BE2C (cell line): ENCODE results near the gene TAF11L3.
"Not testable (repeated sequence)": the region's sequence is repeated elsewhere in the genome, so short reads cannot be mapped to it uniquely, and the experiment has no call there.

Experiments
- DNase-seq: peaks from one replicate; pipeline ENCODE4 v3.0.0-alpha.2; 2020
- H3K27me3 ChIP-seq: fragments of 250-450 bp; sonication (Bioruptor Pico); 2 replicates; pipeline ENCODE4 v1.5.1; 2020; ENCODE audit warnings: mild to moderate bottlenecking
- H3K36me3 ChIP-seq: fragments of 250-450 bp; sonication (Bioruptor Pico); 2 replicates; pipeline ENCODE4 v1.5.1; 2020; ENCODE audit warnings: mild to moderate bottlenecking
- H3K4me1 ChIP-seq: fragments of 250-450 bp; sonication (Bioruptor Pico); 2 replicates; pipeline ENCODE4 v1.5.1; 2020
- H3K4me3 ChIP-seq: 2 replicates; pipeline ENCODE4 v1.5.1; 2011; ENCODE audit warnings: low read depth, low read length
- H3K9me3 ChIP-seq: fragments of 250-450 bp; sonication (Bioruptor Pico); 2 replicates; pipeline ENCODE4 v1.5.1; 2020
- TF ChIP-seq, protein P1 (sequence below): IDR thresholded peaks from 2 replicates; pipeline ENCODE4 v1.5.1; 2012; ENCODE audit warnings: mild to moderate bottlenecking, low read depth, low read length

TAF11L3 gene

DNA sequence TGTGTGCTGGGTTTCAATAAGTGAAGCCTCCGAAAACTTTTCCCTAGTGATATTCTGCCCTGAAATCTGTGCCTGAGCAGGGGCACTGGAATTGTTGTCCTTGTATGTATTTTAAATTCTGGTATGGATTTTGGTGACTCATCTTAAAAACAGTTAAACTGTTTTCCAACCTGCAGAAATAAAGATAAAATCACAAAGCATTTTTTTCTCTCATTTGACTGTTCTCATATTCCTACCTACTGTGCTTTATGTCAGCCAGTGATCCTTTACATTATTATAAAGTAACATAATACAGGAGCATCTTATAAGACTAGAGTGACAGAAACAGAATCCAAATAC, 31.0 kb upstream of the TAF11L3 start:
- Histone ChIP-seq H3K4me1 (peaks cover 7% of the 10 kb centered on the region), H3K36me3 (no peaks in the 10 kb centered on the region), H3K9me3 (no peaks in the 10 kb centered on the region), H3K4me3 (no peak overlapping the region), H3K27me3 (no peaks in the 10 kb centered on the region)
- TF ChIP-seq, protein P1, sequence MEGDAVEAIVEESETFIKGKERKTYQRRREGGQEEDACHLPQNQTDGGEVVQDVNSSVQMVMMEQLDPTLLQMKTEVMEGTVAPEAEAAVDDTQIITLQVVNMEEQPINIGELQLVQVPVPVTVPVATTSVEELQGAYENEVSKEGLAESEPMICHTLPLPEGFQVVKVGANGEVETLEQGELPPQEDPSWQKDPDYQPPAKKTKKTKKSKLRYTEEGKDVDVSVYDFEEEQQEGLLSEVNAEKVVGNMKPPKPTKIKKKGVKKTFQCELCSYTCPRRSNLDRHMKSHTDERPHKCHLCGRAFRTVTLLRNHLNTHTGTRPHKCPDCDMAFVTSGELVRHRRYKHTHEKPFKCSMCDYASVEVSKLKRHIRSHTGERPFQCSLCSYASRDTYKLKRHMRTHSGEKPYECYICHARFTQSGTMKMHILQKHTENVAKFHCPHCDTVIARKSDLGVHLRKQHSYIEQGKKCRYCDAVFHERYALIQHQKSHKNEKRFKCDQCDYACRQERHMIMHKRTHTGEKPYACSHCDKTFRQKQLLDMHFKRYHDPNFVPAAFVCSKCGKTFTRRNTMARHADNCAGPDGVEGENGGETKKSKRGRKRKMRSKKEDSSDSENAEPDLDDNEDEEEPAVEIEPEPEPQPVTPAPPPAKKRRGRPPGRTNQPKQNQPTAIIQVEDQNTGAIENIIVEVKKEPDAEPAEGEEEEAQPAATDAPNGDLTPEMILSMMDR, result no peak
- no peak for DNase-seq

DNA sequence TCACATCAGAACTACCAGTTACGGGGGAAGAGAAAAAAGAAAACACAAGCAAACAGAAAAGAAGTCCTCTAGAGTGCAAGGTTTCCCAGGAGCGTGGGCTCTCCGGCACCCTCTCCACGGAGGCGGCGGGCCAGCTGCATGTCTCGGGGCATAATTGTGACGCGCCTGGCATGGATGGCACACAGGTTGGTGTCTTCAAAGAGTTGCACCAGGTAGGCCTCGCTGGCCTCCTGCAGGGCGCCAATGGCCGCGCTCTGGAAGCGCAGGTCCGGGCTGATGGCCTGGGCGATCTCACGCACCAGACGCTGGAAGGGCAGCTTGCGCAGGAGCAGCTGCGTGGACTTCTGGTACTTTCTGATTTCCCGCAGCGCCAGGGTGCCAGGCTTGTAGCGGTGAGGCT, 26.9 kb upstream of the TAF11L3 start:
- not testable (repeated sequence) for H3K4me1 ChIP-seq, DNase-seq

DNA sequence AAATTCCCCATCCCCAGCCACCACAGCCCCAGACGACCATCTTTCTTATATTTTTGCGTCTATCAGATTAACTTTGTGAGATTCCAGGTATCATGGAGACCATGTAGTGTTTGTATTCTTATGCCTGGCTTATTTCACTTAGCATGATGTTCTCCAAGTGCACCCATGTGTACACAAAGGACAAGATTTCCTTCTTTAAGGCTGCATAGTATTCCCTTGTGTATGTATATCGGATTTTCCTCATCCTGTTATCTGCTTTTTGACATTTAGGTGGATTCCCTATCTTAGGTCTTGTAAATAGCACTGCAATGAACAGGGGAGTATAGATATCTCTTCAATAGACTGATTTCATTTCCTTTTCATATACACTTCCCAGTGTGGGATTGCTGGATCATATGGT, 25.4 kb upstream of the TAF11L3 start:
- DNase-seq, result no peak
- Histone ChIP-seq H3K27me3 (no peaks in the 10 kb centered on the region), H3K36me3 (no peaks in the 10 kb centered on the region), H3K4me1 (peaks cover 13% of the 10 kb centered on the region), H3K4me3 (no peak overlapping the region), H3K9me3 (no peaks in the 10 kb centered on the region)
- TF ChIP-seq, protein P1, result no peak

More for the DNA sequence above, 26.9 kb upstream of the TAF11L3 start:
- not testable (repeated sequence) for H3K36me3 ChIP-seq, H3K4me3 ChIP-seq, H3K27me3 ChIP-seq, H3K9me3 ChIP-seq

DNA sequence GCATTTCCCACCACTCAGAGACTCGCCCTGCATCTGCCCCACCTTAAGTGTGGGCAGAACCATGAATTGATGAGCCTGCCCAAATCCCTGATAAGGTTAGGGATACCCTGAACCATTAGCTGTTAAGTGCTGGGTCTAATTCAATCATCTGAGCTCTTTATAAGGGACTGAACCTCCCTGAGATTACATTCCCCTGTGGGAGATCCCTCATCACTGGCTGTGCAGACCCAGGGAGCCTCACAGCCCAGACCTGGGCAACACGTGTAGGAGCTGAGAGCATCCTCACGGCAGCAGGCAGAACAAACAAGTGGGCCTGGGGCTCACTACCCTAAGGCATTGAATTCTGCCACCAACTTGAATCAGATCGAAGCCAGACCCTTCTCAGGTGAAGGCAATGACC, 20.7 kb upstream of the TAF11L3 start:
- Histone ChIP-seq H3K27me3 (no peaks in the 10 kb centered on the region), H3K36me3 (no peaks in the 10 kb centered on the region), H3K9me3 (no peaks in the 10 kb centered on the region), H3K4me1 (peaks cover 15% of the 10 kb centered on the region), H3K4me3 (no peak overlapping the region)
- TF ChIP-seq, protein P1, result no peak
- DNase-seq, result peak; percentile 72

DNA sequence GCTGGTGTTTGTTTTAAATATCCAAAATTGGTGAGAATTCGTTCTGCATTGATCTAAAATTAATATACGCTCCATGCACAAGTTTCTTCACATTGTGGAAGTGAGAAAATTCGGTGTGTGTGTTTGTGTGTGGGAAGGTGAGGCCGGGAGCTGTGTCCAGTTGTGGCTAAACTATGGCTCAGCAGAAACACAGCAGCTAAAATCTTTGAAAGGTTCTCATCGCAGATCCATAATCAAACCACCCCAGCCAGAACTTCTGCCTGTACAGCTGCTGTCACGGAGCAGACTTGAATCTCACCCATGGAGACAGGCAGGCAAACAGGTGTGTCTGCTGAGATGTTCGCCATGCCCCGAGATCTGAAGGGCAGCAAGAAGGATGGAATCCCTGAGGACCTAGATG, 20.2 kb upstream of the TAF11L3 start, which contains the start of gene TAF11L2:
TAF11L2 (plus strand) TSS at position 301 of the 400 bp plus-strand sequence.
- not testable (repeated sequence) for DNase-seq, H3K27me3 ChIP-seq, H3K36me3 ChIP-seq, H3K9me3 ChIP-seq, H3K4me3 ChIP-seq
- H3K4me1 ChIP-seq, result peaks cover 15% of the 10 kb centered on the region

DNA sequence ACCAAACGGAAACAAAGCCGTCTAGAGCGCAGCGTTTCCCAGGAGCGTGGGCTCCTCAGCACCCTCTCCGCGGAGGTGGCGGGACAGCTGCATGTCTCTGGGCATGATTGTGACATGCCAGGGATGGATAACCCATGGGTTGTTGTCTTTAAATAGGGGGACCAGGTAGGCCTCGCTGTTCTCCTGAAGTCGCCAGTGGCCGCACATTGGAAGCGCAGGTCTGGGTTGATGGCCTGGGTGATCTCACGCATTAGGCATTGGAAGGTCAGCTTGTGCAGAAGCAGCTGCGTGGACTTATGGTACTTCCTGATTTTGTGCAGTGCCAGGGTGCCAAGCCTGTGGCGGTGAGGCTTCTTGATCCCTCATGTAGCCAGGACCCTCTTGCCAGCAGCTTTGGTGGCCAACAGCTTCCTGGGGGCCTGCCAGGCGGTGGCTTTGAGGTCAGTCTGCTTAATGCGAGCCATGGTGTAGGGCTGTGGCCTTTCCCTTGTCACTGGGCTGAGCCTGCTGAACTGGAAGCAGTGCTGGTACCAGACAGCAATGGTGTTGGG, 6.3 kb upstream of the TAF11L3 start:
- no peak for DNase-seq
- Histone ChIP-seq H3K36me3 (no peaks in the 10 kb centered on the region), H3K4me3 (no peak overlapping the region), H3K4me1 (no peaks in the 10 kb centered on the region), H3K9me3 (no peaks in the 10 kb centered on the region), H3K27me3 (no peaks in the 10 kb centered on the region)
- TF ChIP-seq, protein P1, result no peak

DNA sequence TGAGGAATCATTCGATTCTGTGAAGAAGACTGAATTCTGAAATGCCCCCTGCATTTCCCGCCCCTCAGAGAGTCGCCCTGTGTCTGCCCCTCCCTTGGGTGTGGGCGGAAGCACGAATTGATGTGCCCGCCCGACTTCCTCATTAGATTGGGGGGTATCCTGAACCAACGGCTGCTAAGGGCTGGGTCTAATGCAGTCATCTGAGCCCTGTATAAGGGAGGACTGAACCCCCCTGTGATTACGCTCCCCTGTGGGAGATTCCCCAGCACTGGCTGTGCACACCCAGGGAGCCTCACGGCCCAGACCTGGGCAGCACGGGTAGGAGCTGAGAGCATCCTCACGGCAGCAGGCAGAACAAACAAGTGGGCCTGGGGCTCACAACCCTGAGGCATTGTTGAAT, 641 bp upstream of the TAF11L3 start:
- peak; percentile 17 for DNase-seq
- H3K4me1 ChIP-seq, H3K4me3 ChIP-seq, H3K9me3 ChIP-seq, H3K36me3 ChIP-seq, H3K27me3 ChIP-seq: not testable (repeated sequence)

DNA sequence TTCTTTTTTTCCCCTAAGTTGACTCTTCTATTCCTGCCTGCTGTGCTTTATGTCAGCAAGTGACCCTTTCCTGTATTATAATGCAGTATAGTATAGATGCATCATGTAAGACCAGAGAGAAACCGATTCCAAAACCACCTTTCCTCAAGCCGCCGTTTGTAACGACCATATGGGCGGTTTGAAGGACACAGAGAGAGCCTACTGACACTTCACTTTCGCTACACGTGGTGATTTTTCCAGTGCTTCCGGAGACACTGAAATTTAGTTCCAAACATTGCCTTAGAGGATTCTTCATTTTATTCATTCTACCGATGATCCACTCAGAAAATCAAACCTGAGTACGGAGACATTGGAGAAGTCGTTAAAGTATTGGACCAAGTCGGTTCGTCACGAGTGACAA, 1.3 kb downstream of the TAF11L3 start:
- DNase-seq, result not testable (repeated sequence)

DNA sequence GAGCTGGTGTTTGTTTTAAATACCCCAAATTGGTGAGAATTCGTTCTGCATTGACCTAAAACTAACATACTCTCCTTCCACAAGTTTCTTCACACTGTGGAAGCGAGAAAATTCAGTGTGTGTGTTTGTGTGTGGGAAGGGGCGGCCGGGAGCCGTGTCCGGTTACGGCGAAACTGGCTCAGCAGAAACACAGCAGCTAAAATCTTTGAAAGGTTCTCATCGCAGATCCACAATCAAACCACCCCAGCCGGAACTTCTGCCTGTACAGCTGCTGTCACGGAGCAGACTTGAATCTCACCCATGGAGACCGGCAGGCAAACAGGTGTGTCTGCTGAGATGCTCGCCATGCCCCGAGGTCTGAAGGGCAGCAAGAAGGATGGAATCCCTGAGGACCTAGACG, 3.3 kb downstream of the TAF11L3 start, which contains the start of gene TAF11L4:
TAF11L4 (plus strand) TSS at position 301 of the 400 bp plus-strand sequence.
- not testable (repeated sequence) for DNase-seq, H3K36me3 ChIP-seq, H3K4me1 ChIP-seq, H3K4me3 ChIP-seq, H3K9me3 ChIP-seq, H3K27me3 ChIP-seq

More for the DNA sequence above, 1.3 kb downstream of the TAF11L3 start:
- not testable (repeated sequence) for H3K27me3 ChIP-seq, H3K36me3 ChIP-seq, H3K9me3 ChIP-seq, H3K4me3 ChIP-seq, H3K4me1 ChIP-seq

DNA sequence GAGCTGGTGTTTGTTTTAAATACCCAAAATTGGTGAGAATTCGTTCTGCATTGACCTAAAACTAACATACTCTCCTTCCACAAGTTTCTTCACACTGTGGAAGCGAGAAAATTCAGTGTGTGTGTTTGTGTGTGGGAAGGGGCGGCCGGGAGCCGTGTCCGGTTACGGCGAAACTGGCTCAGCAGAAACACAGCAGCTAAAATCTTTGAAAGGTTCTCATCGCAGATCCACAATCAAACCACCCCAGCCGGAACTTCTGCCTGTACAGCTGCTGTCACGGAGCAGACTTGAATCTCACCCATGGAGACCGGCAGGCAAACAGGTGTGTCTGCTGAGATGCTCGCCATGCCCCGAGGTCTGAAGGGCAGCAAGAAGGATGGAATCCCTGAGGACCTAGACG, 6.8 kb downstream of the TAF11L3 start, which contains the start of gene TAF11L5:
TAF11L5 (plus strand) TSS at position 301 of the 400 bp plus-strand sequence.
- H3K4me3 ChIP-seq, H3K36me3 ChIP-seq, DNase-seq, H3K9me3 ChIP-seq, H3K27me3 ChIP-seq, H3K4me1 ChIP-seq: not testable (repeated sequence)

DNA sequence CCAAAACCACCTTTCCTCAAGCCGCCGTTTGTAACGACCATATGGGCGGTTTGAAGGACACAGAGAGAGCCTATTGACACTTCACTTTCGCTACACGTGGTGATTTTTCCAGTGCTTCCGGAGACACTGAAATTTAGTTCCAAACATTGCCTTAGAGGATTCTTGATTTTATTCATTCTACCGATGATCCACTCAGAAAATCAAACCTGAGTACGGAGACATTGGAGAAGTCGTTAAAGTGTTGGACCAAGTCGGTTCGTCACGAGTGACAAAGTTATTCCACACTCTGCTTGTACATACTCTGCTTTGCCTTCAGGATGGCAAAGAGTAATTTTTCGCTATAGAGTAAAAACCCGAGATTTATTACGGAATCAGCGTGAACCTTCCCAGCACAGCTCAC, 8.3 kb downstream of the TAF11L3 start:
- not testable (repeated sequence) for H3K4me3 ChIP-seq, H3K36me3 ChIP-seq, H3K4me1 ChIP-seq, H3K27me3 ChIP-seq, H3K9me3 ChIP-seq
- peak; percentile 25 for DNase-seq

DNA sequence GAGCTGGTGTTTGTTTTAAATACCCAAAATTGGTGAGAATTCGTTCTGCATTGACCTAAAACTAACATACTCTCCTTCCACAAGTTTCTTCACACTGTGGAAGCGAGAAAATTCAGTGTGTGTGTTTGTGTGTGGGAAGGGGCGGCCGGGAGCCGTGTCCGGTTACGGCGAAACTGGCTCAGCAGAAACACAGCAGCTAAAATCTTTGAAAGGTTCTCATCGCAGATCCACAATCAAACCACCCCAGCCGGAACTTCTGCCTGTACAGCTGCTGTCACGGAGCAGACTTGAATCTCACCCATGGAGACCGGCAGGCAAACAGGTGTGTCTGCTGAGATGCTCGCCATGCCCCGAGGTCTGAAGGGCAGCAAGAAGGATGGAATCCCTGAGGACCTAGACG, 10.2 kb downstream of the TAF11L3 start, which contains the start of gene TAF11L6:
TAF11L6 (plus strand) TSS at position 301 of the 400 bp plus-strand sequence.
- DNase-seq, H3K9me3 ChIP-seq, H3K36me3 ChIP-seq, H3K27me3 ChIP-seq, H3K4me1 ChIP-seq, H3K4me3 ChIP-seq: not testable (repeated sequence)
